HG03060 (cell line): Measurements from ENCODE around the gene CRHR2.

Experiments
- ATAC-seq: cut with Tn5 transposase; IDR thresholded peaks from one replicate; pipeline ENCODE4 v1.9.1; 2021; ENCODE audit warnings: low read depth, moderate number of reproducible peaks; ENCODE audit not compliant: unreplicated experiment

CRHR2 gene

DNA sequence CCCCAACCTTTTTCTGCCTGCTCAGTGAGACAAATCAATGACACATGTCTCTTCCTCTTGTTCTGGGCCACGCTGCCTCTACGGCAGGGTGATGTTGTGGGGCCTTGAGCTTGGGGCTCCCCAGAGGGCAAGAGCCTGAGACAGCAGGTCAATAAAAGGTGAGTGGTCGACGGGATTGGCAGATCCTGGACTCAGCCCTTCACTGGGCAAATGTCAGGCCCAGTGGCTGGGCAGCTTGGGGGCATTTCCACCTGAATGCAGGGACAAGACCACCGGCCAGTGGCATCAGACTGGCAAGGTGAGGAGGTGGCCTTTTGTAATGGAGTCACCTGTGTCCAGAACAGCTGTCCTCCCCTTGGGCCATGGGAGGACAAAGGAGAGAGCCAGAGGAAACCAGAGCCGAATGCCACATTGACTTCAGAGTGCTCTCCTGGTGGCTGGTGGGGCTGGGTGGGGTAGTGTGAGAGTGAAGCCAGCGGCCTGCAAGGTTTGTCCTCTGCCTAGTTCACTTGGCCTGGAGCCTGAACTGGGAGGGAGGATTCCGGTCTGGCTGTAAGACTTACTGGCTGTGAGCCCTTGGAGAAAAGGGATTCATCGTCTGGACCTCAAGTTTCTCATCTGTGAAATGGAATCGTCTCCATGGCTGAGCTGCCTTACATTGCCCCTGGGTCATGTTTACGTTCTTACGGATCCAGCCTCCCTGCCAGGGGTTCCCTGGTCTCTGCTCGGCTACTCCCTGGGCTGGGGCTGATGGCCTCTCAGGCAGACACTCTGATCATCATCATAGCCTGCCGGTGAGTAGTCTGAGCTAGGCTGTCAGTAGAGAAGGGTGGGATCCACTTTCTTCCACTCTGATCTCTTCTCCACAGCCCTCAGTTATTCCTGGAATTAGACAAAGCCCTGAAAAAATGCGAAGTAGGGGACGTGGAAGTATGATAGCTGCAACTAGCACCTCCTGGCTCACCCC, 25.4 kb upstream of the CRHR2 start:
- no peak for ATAC-seq

DNA sequence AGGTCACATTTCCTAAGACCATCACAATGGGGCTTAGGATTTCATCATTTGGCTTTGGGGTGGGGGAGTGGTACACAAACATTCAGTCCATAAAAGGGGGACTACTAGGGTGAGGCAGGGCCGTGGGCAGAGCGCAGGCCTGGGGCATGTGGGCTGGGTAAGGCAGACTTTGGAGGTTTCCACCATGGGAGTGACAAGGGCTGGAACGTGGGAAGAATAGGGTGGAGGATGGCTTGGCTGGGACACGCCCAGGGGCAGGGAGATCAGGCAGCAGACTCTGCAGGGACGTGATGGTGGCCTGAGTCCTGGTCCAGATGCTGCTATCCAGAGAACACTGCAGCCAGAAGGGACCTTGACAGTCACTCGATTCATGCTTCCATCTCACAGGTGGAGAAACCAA, 24.7 kb upstream of the CRHR2 start:
- ATAC-seq: no peak

DNA sequence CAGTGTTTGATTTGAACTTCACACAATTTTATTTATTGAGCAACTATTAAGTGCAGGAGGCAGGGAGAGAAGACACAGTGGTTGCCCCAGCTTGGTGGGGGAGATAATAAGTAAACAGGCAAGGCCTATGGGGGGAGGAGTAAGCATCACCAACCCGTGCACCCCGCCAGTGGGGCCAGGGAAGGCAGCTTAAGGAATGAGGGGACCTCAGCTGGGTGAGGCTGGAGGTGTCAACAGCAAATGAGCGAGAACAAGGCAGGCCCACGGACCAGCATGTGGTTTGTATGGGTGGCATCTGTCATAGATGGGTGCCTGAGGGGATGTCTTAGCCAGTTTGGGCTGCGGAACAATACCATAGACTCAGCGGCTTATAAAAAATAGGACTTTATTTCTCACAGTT, 24.1 kb upstream of the CRHR2 start:
- ATAC-seq: no peak

DNA sequence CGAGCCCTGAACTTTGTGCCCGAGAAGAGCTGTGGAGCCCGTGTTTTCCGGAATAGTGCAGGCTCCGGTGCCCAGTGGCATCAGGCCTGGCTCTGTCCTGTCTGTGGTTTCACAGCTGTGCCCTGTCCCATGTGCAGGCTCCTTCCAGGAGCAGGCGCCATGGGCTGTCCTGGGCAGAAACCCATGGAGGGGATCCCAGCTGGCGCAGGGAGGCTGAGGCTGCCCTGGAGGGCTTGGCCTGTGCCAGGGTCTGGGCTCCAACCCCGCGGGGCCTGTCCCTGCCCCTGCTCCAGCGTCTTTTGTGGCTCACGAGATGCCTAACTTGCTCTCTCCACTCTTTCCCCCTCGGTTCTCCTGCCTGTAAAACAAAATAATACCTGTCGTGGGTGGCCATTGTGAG, 23.3 kb upstream of the CRHR2 start:
- no peak for ATAC-seq

DNA sequence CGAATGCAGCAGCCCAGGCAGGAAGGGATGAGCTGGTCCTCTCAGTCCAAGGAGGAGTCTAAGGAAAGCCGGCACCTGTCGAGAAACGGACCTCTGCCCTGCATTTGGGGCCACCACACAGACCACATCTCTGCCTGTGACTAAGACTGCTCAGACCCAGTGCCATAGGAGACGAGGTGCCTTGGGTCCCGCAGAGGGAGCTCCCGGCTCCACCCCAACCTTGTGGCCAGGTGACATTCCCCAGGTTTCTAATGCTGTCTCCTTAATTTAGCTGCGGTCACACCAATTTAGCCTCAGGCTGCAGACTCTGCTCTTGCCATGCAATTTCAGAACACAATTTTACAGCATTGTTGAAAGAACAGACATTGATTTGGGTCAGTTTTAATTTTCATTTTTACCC, 22.8 kb upstream of the CRHR2 start:
- no peak for ATAC-seq

DNA sequence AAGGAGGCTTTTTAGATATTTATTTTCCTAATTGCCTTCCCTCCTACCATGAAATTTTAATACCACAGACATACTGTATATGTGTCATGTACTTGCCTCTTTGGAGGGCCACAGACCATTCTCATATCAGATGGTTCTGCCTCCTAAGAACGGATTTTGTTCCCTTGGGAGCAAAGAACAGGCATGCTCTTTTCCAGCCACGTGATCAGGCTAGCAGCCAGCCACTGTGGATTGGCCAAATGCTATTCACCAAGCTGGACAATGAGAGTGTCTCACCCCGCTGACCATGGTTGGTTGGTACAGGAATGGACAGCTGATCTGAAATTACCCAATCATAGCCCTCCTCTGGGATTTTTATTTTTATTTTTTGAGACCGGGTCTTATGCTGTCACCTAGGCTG, 21.5 kb upstream of the CRHR2 start:
- ATAC-seq: no peak

DNA sequence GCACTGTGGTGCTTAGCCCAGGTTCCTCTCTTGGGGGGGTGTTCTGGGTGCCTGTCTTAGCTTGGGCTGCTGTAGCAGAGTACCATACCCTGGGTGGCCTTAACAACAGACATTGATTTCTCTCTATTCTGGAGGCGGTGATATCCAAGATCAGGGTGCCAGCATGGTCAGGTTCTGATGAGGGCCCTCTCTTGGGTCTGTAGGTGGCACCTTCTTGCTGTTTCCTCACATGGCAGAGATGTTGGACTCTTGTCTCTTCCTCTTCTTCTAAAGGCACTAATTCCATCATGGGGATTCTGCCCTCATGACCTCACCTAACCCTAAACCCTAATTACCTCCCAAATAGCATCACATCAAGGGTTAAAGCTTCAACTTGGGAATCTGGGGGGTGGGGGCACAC, 19.9 kb upstream of the CRHR2 start:
- no peak for ATAC-seq

DNA sequence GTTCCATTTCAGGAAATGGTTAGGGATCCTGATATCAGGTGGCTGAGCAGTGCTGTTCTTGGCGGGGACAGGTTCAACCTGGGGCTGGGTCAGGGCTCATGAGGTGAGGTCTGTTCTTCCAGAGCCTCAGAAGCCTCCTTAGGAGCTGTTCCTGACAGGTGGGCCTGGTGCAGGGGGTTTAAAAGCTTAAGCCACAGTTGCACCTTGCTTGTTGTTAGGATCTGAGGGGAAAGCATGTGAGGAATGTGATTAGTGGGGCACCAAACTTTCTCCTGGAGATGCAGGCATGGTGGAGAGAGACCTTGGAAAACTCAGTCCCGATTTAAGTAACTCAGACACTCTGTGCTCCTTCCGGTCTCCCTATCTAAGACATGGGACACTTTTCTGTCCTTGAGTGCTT, 18.7 kb upstream of the CRHR2 start:
- ATAC-seq: no peak

DNA sequence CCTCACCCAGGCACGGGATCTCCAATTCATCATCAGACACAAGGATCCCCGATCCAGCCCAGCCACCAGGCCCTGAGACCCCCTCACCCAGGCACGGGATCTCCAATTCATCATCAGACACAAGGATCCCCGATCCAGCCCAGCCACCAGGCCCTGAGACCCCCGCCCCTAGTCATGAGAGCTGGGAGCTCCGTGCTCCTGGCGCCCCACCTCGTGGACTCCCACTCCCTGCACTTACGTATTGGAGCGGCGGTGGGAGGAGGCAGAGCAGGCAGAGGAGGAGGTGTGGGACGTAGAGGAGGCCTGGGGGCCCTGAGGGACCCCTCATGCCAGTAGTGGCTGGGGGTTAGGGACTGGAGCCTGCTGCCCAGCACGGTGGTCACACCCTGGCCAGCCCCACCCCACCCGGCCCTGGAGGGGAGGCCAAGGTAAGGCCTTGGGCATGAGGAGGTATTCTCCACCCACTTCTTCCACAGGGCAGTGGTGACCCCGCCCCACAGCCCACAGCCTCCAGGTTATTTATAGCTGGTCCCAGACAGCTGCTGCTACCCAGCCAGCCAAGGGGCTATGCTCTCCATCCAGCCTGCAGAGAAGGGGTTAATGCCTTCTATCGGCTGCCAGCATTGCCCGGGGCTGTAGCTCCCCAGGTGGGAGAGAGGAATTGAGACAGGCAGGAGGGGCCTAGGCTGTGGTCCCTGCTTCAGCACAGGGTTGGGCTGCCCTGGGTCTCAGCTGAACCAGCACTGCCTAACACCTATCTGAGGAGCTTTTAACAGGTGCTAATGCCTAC, 17.6 kb upstream of the CRHR2 start:
- ATAC-seq: no peak

DNA sequence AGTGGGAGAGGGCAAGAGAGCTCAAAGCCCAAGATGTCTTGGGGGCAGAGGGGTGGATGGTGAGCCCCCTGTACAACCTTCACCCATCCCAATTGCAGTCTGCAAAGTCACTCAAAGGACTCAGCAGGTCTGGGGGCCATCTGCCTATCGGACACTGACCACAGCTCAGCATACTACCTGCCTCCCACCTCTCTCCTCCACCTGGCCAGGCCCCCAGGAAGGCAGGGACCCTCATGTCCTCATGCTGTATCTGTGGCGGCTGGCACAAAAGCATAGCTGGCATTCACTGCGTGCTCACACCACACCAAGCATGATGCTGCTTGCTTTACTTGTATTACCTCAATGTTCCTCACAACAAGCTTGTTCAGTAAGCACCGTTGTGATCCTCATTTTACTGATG, 16.2 kb upstream of the CRHR2 start:
- no peak for ATAC-seq

DNA sequence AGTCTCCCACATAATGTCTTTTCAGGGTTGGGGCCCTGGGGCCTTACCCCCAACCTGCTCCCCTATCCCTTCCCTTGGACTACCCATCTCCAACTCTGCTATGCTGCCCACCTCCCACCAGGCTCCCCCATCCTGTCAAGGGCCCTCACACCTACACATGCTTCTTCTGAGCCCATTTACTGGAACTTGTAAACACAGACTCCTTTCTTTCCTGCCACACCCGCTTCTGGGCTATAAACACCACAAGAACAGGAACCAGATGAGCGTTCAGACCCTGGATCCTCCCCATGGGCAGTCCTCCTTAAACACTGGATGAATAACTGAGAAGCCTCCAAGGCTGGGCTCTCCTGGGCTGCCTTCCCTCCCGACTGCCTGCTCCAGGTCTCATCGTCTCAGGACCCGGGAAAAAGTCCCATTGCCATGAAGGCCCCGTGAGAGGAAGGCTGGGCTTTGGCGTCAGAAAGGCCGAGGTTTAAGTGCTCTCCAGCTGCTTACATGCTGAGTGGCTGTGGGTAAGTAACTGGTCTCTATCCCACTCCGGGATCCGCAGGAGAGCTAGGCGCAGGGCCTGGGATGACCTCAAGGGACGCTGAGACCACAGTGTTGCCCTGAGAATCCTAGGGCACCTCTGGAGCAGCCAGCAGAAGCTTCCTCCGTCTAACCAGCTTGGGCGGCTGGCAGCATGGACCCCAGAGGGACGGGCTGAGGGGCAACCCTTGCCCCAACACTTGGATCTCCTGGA, 15.6 kb upstream of the CRHR2 start:
- ATAC-seq: no peak

DNA sequence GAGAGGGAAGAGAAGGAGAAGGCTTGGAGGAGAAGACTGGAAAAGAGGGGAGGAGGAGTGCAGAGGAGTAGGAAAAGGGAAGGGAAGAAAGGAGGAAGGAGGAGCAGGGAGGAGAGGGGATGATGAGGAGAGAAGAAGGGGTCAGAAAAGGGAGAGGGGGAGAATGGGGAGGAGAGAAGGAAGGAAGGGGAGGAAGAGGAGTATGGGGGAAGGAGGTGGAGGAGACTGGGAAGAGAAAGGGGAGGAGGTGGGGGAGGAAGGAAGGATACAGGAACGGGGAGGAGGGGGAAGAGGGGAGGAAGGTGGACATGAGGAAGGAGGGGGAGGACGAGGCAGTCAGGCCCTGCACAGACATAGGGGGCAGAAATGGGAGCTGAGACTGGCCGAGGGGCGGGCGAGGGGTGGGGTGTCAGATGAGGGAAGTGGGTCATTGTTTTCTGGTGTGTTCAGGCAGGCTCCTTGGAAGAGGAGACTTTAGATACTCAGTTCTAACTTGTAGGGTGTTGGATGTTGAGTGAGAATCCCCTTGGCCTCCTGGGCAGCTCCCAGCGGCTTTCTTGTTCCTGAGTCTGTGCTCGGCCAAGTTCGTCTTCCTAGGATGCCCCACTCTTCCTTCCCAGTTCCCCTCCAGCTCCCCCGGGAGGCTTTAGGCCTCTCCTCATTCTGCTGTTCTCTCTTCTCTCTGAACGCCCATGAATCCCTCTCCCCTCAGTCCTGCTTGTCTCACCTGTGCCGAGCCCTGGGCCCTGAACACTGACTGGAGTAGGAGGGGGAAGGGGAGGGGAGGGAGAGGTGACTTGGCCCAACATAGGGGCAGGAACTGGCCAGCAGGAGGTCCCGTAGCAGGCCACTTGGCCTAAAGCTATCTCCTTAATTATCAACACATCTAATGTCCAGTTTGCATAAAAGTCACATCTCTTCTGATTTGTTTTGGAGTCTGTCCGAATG, 12.8 kb upstream of the CRHR2 start:
- no peak for ATAC-seq

DNA sequence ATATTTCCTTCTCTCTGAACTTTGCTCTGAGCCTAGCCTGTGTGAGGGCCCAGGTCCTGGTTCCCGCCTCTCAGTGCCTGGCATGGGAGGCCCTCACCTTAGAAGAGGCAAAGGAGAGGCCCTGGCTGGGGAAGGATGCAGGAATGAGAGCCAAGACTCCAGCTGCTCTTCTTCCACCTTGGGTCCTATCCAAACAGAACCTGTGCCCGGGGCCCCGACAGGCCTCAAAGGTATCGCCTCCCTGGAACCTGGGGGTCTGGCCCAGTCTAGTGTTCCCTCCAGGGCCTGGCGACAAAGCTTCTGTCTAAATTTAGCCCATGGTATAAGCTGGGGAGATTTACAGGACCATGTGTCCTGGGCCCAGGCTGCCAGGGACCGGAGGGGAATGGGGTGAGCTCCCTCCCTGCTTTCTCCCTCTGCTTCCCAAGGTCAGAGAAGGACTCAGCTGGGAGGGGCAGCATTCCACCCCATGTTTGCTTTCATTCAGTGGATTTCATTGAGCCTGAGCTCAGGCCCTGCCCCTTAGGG, 12.0 kb upstream of the CRHR2 start:
- ATAC-seq: no peak

DNA sequence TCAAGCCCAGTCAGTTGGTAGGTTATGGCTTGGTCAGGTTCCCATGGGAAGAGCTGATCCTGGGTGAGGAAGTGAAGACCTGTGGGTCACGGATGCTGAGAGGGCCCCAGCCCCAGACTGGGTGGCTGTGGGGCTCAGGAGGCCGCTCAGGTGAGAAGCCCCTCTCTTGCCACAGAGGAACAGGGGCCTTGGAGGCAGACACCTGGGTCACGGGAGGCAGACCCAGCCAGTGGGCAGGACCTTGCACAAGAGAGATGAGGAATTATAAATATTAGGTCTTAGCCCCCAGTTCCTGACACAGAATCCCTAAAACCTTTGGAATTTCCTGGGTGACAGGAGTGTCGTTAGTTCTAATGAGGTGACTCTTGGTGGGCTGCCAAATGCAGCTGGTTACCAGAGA, 10.6 kb upstream of the CRHR2 start:
- no peak for ATAC-seq

DNA sequence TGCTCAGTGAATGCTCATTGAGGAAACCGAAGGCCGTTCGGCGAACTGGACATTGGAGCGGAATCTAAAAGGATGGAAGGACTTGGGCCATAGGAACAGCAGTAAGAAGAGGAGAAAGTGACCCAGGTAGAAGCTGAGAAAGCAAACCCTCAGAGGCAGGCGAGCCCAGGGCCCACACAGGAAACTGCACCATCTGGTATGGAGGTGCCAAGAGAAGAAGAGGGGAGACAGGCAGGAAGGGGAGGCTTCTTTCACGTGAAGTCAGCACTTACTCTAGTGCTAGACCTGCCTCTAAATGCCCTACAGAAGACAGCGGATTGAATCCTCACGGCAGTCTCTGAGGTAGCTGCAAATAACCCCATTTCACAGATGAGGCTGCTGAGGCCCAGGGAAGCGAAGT, 10.2 kb upstream of the CRHR2 start:
- no peak for ATAC-seq

DNA sequence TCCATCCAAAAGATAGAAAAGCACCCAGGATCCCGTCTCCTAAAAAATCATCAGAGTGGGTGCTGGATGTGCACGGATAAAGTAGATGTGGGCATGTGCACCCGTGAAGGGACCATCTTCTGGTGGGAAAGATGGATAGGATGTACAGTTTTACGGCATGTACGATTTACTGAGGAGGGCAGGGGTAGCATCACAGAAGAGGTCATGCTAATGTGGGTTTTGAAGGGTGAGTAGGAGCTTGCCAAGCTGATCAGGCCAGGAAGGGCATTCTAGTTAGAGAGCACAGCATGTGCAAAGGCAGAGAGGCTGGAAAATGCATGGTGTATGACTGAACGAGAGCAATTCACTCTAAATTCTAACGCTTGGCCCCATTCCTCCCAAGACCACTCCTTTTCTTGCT, 7.8 kb upstream of the CRHR2 start:
- no peak for ATAC-seq

DNA sequence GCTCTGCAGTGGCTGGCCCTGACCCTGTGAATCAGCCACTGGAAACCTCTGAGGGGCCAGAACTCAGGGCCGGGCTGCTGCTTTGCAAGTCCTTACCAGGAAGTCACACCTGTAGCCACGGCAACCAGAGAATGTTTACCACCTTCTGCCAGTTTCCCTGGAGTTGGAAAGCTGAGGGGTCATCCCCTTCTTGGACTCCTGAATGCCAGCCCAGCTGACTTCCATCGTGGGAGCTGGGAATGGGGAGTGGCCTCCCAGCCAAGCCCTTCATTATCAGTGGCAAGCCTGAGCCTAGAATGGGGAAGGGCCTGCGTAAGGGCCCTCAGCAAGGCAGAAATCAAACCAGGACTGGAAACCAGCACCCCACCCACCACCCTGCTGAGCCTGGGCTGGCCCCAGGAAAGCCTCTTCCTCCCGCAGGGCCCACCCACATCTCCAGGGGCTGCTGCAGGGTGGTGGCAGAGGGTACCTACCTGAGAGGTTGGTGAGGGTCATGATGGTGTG, 6.5 kb upstream of the CRHR2 start:
- ATAC-seq: no peak

DNA sequence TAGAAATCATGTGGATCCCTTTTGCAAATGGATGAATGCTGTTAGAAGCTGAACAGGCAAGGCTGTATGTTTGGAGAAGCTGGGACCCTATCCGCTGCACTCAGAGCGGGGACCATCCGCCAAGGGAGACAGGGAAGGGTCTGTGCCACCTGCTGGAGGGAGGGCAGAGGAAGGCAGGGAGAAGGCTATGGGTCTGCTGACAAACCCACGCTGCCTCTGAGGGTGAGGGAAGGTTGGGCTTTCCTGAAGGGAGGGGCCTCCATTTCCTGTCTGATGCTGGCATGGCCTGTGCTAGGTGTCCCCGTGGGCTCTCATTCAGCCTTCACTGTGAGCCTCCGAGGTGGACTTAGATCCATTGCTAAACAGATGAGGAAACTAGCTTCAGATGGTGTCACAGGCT, 5.3 kb upstream of the CRHR2 start:
- no peak for ATAC-seq

DNA sequence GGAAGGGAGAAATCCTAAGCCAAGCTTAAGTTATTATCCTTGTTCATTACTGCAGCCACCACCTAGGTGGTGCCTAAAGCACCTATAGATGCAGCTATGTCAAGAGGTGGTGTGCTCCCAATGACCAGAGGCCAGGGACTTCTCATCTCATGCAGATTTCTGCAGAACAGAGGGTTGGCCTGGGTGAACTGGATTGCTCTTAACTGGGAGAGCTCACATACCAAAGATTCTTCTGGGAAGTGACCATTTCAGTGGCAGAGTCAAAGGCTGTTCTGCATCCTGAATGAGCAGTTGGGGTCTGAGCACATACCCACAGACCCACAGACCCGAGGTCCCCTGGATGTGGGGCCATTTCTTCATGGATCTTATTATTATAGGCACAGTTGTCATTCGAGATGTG, 2.1 kb upstream of the CRHR2 start:
- no peak for ATAC-seq

DNA sequence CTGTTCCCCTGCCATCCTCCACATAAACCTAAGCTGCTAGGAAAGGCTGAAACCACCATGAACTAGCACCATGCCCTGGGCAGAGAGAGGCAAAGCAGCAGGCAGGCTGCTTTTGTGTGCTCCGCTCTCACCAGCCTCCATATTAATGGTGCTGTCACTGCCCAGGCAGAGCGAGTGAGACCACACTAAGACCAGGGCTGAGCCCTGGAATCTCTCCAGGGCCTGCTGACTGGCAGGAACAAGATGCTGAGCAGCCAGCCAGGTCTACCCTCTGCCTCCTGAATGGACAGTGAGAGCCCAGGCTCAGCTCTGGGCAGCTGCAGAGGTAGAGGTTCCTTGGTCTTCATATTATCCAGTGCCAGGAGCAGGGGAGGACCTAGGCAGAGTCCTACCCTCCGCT, 1.6 kb upstream of the CRHR2 start:
- no peak for ATAC-seq
